ENCODE results near the gene ZFR2.
"Not testable (repeated sequence)": the region's sequence is repeated elsewhere in the genome, so short reads cannot be mapped to it uniquely, and the experiment has no call there.

The ZFR2 gene

GRCh38 chr19:3770136-3770999 lies 98.5 kb downstream of the ZFR2 start:
- DNase-seq (ENCODE audit: low spot score) = no peak

- DNase-seq (ENCODE audit: low spot score) = no peak
Measured at GRCh38 chr19:3769494-3769893, 99.3 kb downstream of the ZFR2 start.

GRCh38 chr19:3768748-3769099 lies 100.1 kb downstream of the ZFR2 start:
- no peak for DNase-seq (ENCODE audit: low spot score)

- DNase-seq (ENCODE audit: low spot score) = no peak
Measured at GRCh38 chr19:3768015-3768747, 100.7 kb downstream of the ZFR2 start.

- DNase-seq (ENCODE audit: low spot score) = no peak
Measured at GRCh38 chr19:3767050-3767449, 101.8 kb downstream of the ZFR2 start.

GRCh38 chr19:3766520-3766919 lies 102.3 kb downstream of the ZFR2 start:
- no peak for DNase-seq (ENCODE audit: low spot score)

- not testable (repeated sequence) for DNase-seq (ENCODE audit: low spot score)
Measured at GRCh38 chr19:3765757-3766156, 103.1 kb downstream of the ZFR2 start.

GRCh38 chr19:3765121-3765520 lies 103.7 kb downstream of the ZFR2 start:
- DNase-seq (ENCODE audit: low spot score) = no peak

- peak; percentile 100 for DNase-seq (ENCODE audit: low spot score)
Measured at GRCh38 chr19:3762501-3763459, 106.1 kb downstream of the ZFR2 start, which contains the start of gene MRPL54. Gene MRPL54 (plus strand): TSS chr19:3762682. CDS start chr19:3762701, 19 bp downstream.

- DNase-seq (ENCODE audit: low spot score) = no peak
Measured at GRCh38 chr19:3762130-3762473, 106.7 kb downstream of the ZFR2 start.

GRCh38 chr19:3761382-3762129 lies 107.3 kb downstream of the ZFR2 start, which contains the start of gene APBA3:
Gene APBA3 (minus strand): TSS chr19:3761692. CDS start chr19:3760264, 1,428 bp downstream.
- DNase-seq (ENCODE audit: low spot score) = peak; percentile 97

- no peak for DNase-seq (ENCODE audit: low spot score)
Measured at GRCh38 chr19:3760871-3761361, 107.9 kb downstream of the ZFR2 start.

GRCh38 chr19:3759482-3760254 lies 109.2 kb downstream of the ZFR2 start:
- no peak for DNase-seq (ENCODE audit: low spot score)

GRCh38 chr19:3758297-3758696 lies 110.5 kb downstream of the ZFR2 start:
- not testable (repeated sequence) for DNase-seq (ENCODE audit: low spot score)

GRCh38 chr19:3757705-3758104 lies 111.1 kb downstream of the ZFR2 start:
- not testable (repeated sequence) for DNase-seq (ENCODE audit: low spot score)

All from AG20443 (cell line).